HG02938 (cell line): Measurements from ENCODE around the gene EPYC.

Experiments
- ATAC-seq: cut with Tn5 transposase; IDR thresholded peaks from one replicate; pipeline ENCODE4 v1.9.1; 2021; ENCODE audit warnings: mild to moderate bottlenecking, moderate library complexity; ENCODE audit not compliant: unreplicated experiment

Gene EPYC

GRCh38 chr12:90915353-90915752 is 89.4 kb downstream of the EPYC start:
- no peak for ATAC-seq
